HL-60 (cell line): Measurements from ENCODE around the gene HDAC9.

ENCODE experiments used
- DNase-seq, 2 experiments: peaks; one replicate each; pipeline ENCODE4 v3.0.0-alpha.2; 2010 to 2020; ENCODE audit warnings: low read depth in 1 of 2, low spot score in 1 of 2
- H3K27ac ChIP-seq: fragments of 250-450 bp; sonication (Bioruptor Pico); replicated peaks from 2 replicates; pipeline ENCODE4 v1.5.1; 2020; ENCODE audit warnings: mild to moderate bottlenecking, moderate library complexity
- H3K27me3 ChIP-seq: fragments of 250-450 bp; sonication (Bioruptor Pico); 2 replicates; pipeline ENCODE4 v1.5.1; 2021; ENCODE audit warnings: mild to moderate bottlenecking, moderate library complexity; ENCODE audit not compliant: insufficient read depth, poor library complexity, severe bottlenecking
- H3K4me3 ChIP-seq: replicated peaks from 2 replicates; pipeline ENCODE4 v1.5.1; 2011; ENCODE audit warnings: mild to moderate bottlenecking, control low read depth, low read length; ENCODE audit not compliant: insufficient read depth
- CTCF ChIP-seq: IDR thresholded peaks from one replicate; pipeline ENCODE4 v1.5.1; 2011; ENCODE audit warnings: low read length, control low read depth, inconsistent platforms; ENCODE audit not compliant: insufficient read depth
- GABPA ChIP-seq: IDR thresholded peaks from 2 replicates; pipeline ENCODE4 v1.6.1; 2012; ENCODE audit warnings: low read depth
- POLR2AphosphoS5 ChIP-seq: IDR thresholded peaks from 2 replicates; pipeline ENCODE4 v1.6.1; 2012; ENCODE audit warnings: low read depth
- REST ChIP-seq: IDR thresholded peaks from 2 replicates; pipeline ENCODE4 v1.6.1; 2012; ENCODE audit warnings: low read depth; ENCODE audit not compliant: insufficient replicate concordance
- SPI1 ChIP-seq: IDR thresholded peaks from 2 replicates; pipeline ENCODE4 v1.6.1; 2012; ENCODE audit warnings: low read depth, mild to moderate bottlenecking, borderline replicate concordance

Gene HDAC9

GRCh38 chr7:18619311-18619710 lies 123.8 kb downstream of the HDAC9 start:
- TF ChIP-seq SPI1 (no peak), POLR2AphosphoS5 (no peak), REST (no peak), CTCF (no peak), GABPA (no peak)
- no peak overlapping the region for H3K4me3 ChIP-seq
- no peak for DNase-seq
- H3K27me3 ChIP-seq, result no peaks in the 10 kb centered on the region
- no peak overlapping the region for H3K27ac ChIP-seq

- TF ChIP-seq CTCF, result no peak
- no peak for TF ChIP-seq SPI1
- no peak for TF ChIP-seq POLR2AphosphoS5
- TF ChIP-seq GABPA, result no peak
- TF ChIP-seq REST, result no peak
- DNase-seq, result no peak
- Histone ChIP-seq H3K27ac (no peak overlapping the region), H3K4me3 (no peak overlapping the region), H3K27me3 (no peaks in the 10 kb centered on the region)
These were observed 127.8 kb downstream of the HDAC9 start for GRCh38 chr7:18623389-18623788.

GRCh38 chr7:18624459-18624858 lies 128.9 kb downstream of the HDAC9 start:
- DNase-seq, result no peak
- no peak overlapping the region for H3K27ac ChIP-seq
- H3K4me3 ChIP-seq, result no peak overlapping the region
- TF ChIP-seq GABPA (no peak), CTCF (no peak), SPI1 (no peak), REST (no peak), POLR2AphosphoS5 (no peak)
- H3K27me3 ChIP-seq, result no peaks in the 10 kb centered on the region
